GM12878 (cell line): ENCODE data around the gene ZNF92. TPM values are rescaled to one million over a fixed set of nuclear protein-coding genes. Genes with fewer than 3 reads are reported as not detected.

Experiments used
- BACH1 ChIP-seq: fragments of 450-650 bp; IDR thresholded peaks from 2 replicates; pipeline ENCODE4 v1.6.1; 2017; ENCODE audit warnings: mild to moderate bottlenecking, borderline replicate concordance
- HCFC1 ChIP-seq: fragments of 150-350 bp; IDR thresholded peaks from 2 replicates; pipeline ENCODE4 v1.6.1; 2014; ENCODE audit warnings: low read length
- NBN ChIP-seq: fragments of 450-650 bp; IDR thresholded peaks from 2 replicates; pipeline ENCODE4 v1.6.1; 2016
- polyA plus RNA-seq, 11 experiments: library from polyadenylated mRNA; depleted of rRNA in 4 of 11; unstranded in 6 of 11; stranded (reverse) in 5 of 11; fragments of >200 nt; fragmentation: Nextera tagmentation in 4 of 11; fragmentation: Illumina TruSeq in 1 of 11; extraction: Ambion mirVana in 4 of 11; extraction: Trizol in 1 of 11; gene quantifications; 1 replicate in 1 of 11; 2 replicates in 10 of 11; pipeline versions ENCODE4 v1.2.1 to v1.2.3, GENCODE V29; 2011 to 2016; ENCODE audit warnings: inconsistent platforms in 2 of 11, missing spikeins in 2 of 11, low read depth in 1 of 11
- total RNA-seq, 4 experiments: library from RNA; depleted of rRNA in 3 of 4; stranded (reverse); fragments of >200 nt in 3 of 4; fragmentation: Illumina TruSeq in 1 of 4; extraction: Trizol in 1 of 4; gene quantifications; 2 replicates each; pipeline versions ENCODE4 v1.2.1 to v1.2.3, GENCODE V29; 2013 to 2021
- TF ChIP-seq, protein P1 (sequence below): fragments of 450-650 bp; formaldehyde crosslinking; IDR thresholded peaks from 2 replicates; pipeline ENCODE4 v1.5.0; 2022; ENCODE audit warnings: mild to moderate bottlenecking, missing genetic modification characterization
- TF ChIP-seq, protein P2 (sequence below): fragments of 450-650 bp; IDR thresholded peaks from 2 replicates; pipeline ENCODE4 v1.6.1; 2017; ENCODE audit warnings: mild to moderate bottlenecking, moderate library complexity
- TF ChIP-seq, protein P3 (sequence below): fragments of 450-650 bp; IDR thresholded peaks from 2 replicates; pipeline ENCODE4 v1.6.1; 2017; ENCODE audit warnings: mild to moderate bottlenecking, low read depth, inconsistent platforms; ENCODE audit not compliant: poor library complexity, severe bottlenecking
- TF ChIP-seq, protein P4 (sequence below): IDR thresholded peaks from 2 replicates; pipeline ENCODE4 v1.6.1; 2012; ENCODE audit warnings: low read depth, low read length, improper control_type of control experiment

The ZNF92 gene
- total and polyA plus RNA-seq, 10 of the 15 experiments (the other 5 are each of a cell fraction or from before 2014, with no cell fraction given) = 6.7 to 27.6 (median 14.3) TPM

DNA sequence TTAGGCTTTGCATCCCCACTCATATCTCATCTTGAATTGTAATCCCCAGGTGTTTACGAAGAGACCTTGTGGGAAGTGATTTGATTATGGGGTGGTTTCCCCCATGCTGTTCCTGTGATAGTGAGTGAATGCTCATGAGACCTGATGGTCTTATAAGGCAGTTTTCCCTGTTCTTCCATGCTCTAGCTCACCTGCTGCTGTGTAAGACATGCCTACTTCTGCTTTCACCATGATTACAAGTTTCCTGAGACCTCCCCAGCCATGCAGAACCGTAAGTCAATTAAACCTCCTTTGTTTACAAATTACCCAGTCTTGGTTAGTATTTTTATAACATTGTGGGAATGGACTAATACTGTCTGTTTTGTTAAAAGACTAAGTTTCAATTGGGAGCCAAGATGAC is 35.3 kb upstream of the ZNF92 start (continued):
- TF ChIP-seq, protein P1, sequence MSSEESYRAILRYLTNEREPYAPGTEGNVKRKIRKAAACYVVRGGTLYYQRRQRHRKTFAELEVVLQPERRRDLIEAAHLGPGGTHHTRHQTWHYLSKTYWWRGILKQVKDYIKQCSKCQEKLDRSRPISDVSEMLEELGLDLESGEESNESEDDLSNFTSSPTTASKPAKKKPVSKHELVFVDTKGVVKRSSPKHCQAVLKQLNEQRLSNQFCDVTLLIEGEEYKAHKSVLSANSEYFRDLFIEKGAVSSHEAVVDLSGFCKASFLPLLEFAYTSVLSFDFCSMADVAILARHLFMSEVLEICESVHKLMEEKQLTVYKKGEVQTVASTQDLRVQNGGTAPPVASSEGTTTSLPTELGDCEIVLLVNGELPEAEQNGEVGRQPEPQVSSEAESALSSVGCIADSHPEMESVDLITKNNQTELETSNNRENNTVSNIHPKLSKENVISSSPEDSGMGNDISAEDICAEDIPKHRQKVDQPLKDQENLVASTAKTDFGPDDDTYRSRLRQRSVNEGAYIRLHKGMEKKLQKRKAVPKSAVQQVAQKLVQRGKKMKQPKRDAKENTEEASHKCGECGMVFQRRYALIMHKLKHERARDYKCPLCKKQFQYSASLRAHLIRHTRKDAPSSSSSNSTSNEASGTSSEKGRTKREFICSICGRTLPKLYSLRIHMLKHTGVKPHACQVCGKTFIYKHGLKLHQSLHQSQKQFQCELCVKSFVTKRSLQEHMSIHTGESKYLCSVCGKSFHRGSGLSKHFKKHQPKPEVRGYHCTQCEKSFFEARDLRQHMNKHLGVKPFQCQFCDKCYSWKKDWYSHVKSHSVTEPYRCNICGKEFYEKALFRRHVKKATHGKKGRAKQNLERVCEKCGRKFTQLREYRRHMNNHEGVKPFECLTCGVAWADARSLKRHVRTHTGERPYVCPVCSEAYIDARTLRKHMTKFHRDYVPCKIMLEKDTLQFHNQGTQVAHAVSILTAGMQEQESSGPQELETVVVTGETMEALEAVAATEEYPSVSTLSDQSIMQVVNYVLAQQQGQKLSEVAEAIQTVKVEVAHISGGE (CRISPR knock-in tag) = no peak
- no peak for TF ChIP-seq BACH1
- TF ChIP-seq, protein P2, sequence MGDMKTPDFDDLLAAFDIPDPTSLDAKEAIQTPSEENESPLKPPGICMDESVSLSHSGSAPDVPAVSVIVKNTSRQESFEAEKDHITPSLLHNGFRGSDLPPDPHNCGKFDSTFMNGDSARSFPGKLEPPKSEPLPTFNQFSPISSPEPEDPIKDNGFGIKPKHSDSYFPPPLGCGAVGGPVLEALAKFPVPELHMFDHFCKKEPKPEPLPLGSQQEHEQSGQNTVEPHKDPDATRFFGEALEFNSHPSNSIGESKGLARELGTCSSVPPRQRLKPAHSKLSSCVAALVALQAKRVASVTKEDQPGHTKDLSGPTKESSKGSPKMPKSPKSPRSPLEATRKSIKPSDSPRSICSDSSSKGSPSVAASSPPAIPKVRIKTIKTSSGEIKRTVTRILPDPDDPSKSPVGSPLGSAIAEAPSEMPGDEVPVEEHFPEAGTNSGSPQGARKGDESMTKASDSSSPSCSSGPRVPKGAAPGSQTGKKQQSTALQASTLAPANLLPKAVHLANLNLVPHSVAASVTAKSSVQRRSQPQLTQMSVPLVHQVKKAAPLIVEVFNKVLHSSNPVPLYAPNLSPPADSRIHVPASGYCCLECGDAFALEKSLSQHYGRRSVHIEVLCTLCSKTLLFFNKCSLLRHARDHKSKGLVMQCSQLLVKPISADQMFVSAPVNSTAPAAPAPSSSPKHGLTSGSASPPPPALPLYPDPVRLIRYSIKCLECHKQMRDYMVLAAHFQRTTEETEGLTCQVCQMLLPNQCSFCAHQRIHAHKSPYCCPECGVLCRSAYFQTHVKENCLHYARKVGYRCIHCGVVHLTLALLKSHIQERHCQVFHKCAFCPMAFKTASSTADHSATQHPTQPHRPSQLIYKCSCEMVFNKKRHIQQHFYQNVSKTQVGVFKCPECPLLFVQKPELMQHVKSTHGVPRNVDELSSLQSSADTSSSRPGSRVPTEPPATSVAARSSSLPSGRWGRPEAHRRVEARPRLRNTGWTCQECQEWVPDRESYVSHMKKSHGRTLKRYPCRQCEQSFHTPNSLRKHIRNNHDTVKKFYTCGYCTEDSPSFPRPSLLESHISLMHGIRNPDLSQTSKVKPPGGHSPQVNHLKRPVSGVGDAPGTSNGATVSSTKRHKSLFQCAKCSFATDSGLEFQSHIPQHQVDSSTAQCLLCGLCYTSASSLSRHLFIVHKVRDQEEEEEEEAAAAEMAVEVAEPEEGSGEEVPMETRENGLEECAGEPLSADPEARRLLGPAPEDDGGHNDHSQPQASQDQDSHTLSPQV = no peak
- TF ChIP-seq, protein P3, sequence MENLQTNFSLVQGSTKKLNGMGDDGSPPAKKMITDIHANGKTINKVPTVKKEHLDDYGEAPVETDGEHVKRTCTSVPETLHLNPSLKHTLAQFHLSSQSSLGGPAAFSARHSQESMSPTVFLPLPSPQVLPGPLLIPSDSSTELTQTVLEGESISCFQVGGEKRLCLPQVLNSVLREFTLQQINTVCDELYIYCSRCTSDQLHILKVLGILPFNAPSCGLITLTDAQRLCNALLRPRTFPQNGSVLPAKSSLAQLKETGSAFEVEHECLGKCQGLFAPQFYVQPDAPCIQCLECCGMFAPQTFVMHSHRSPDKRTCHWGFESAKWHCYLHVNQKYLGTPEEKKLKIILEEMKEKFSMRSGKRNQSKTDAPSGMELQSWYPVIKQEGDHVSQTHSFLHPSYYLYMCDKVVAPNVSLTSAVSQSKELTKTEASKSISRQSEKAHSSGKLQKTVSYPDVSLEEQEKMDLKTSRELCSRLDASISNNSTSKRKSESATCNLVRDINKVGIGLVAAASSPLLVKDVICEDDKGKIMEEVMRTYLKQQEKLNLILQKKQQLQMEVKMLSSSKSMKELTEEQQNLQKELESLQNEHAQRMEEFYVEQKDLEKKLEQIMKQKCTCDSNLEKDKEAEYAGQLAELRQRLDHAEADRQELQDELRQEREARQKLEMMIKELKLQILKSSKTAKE = peak; percentile 57
- TF ChIP-seq, protein P4, sequence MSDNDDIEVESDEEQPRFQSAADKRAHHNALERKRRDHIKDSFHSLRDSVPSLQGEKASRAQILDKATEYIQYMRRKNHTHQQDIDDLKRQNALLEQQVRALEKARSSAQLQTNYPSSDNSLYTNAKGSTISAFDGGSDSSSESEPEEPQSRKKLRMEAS = no peak
- peak; percentile 58 for TF ChIP-seq NBN
- TF ChIP-seq HCFC1 = no peak
